Pulmonary artery endothelial cell (primary cell): ENCODE results near the gene SPART. TPM values are rescaled to one million over a fixed set of nuclear protein-coding genes. Genes with fewer than 3 reads are reported as not detected.
"Not testable (repeated sequence)": the region's sequence is repeated elsewhere in the genome, so short reads cannot be mapped to it uniquely, and the experiment has no call there.

Experiments used
- DNase-seq: peaks from one replicate; pipeline ENCODE4 v3.0.0-alpha.2; 2011; ENCODE audit warnings: low read depth, low spot score
- total RNA-seq: library from RNA; depleted of rRNA; stranded (reverse); fragments of >200 nt; gene quantifications from 2 replicates; pipeline ENCODE4 v1.2.3, GENCODE V29; 2014

The SPART gene
- total RNA-seq, 1 donor from 2014 or later, result 101 TPM

DNA sequence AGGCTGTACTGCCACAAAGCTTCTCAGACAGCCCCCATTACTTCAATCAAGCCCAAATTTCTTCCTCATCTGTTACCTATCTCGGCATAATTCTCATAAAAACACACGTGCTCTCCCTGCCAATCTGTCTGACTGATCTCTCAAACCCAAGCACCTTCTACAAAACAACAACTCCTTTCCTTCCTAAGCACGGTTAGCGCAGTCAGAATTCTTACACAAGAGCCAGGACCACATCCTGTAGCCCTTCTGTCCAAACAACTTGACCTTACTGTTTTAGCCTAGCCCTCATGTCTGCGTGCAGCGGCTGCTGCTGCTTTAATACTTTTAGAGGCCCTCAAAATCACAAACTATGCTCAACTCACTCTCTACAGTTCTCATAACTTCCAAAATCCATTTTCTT, 26.4 kb downstream of the SPART start:
- not testable (repeated sequence) for DNase-seq

DNA sequence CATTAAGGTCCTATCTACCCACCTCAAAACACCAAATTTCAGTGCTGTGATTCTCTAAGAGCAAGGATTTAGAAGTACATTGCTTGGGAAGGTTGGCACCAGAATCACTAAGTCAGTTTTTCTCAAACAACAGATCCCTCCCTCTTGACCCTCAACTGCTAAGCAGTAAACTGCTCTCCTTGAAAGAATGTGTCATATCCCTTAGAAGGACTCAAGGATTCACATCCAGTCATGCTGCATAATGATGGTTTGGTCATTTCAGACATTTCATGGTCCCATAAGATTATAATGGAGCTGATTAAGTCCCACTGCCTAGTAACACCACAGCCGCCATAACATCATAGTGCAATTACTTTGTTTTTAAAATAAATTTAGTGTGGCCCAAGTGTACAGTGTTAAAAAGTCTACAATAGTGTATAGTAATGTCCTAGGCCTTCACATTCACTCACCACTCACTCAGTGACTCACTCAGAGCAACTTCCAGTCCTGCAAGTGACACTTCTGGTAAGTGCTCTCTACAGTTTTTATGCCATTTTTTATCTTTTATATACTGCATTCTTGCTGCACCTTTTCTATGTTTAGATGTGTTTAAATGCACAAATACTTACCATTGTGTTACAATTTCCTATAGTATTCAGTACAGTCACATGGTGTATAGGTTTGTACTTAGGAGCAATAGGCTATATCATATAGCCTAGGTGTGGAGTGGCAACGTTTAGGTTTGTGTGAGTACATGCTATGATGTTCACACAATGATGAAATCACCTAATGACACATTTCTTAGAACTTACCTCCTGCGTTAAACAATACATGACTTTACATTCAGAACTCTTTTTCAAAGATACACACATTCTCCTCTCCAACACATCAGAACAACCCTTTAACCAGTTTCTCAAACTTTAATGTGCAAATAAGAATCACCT, 32.9 kb downstream of the SPART start:
- DNase-seq, result no peak

DNA sequence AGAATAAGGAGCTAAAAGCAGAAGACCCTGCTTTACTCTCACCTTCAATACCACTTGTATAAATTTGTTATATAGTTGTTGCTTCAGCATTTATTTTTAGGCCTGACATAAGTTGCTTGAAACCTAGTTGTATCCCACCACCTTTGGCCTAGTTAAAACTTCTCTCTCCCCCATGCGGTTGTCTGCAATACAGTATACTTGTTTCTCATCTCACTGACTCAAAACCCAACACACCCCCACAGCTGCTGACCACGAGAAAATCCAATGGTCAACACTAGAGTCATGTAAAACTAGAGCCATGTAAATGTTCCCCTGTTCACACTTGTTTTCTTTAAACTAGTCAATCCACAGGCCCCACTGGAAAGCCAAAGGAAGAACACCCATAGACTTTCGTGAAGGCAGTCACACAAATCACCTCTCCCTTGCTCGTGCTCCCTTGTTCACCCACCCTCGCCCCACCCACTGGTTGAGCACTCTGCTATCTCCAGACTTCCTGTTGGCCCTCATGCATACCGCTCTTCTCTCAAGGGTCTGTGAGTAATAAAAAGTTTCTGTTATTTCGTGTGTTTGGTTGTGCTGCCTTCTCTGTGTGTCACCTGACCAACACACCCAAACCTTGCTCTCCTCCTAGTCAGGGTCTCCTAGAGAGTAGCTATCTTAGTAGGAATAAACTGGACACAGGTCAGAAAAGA, 35.6 kb downstream of the SPART start:
- no peak for DNase-seq

DNA sequence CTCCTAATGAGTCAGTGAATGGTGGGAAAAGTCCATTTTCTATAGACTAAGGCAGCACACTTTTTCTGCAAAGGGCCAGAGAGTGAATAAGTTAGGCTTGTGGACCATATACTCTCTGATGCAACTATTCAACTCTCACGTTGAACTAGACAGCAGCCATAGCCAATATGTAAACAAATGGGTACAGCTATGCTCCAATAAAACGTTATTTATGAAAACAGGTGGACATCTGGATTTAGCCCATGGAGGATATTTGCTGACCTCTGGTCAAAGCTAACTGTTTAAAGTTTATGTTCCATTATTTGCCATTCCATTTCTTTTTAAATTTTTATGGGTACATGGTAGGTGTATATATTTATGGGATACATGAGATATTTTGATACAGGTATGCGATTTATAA, 43.9 kb downstream of the SPART start:
- no peak for DNase-seq

DNA sequence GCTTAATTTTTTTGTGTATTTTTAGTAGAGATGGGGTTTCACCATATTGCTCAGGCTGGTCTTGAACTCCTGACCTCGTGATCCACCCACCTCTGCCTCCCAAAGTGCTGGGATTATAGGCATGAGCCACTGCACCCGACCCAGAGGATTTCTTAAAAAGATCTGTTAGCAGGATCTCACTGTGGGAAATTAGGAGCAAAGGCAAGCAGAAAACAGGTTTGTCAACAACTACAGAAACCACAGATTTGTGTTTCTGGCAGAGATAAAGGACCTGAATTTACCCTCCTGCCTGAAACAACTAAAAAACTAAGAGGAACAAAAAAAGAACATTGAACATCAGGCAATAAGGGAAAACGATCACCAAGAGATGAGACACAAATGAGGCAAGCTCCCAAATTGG, 46.7 kb downstream of the SPART start:
- not testable (repeated sequence) for DNase-seq

DNA sequence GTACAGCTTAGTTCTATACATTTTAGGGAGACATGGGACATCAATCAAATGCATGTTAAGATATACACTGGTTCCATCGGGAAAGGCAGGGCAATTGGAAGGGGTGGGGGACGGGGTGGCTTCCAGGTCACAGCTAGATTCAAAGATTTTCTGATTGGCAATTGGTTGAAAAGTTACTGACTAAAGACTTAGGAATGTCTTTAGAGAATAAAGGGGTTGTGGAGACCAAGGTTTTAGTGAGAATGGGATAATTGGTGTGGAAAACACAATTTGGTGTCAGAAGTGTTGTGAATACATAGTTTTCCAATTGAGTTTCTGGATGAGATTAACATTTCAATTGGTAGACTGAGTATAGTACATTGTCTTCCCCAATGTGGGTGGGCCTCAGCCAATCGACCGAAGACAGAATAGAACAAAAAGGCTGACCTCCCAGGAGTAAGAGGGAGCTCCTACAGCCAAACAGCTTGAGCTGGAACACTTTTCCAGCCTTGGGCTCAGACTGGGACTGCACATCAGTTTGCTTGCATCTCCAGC, 47.6 kb downstream of the SPART start:
- DNase-seq, result no peak

DNA sequence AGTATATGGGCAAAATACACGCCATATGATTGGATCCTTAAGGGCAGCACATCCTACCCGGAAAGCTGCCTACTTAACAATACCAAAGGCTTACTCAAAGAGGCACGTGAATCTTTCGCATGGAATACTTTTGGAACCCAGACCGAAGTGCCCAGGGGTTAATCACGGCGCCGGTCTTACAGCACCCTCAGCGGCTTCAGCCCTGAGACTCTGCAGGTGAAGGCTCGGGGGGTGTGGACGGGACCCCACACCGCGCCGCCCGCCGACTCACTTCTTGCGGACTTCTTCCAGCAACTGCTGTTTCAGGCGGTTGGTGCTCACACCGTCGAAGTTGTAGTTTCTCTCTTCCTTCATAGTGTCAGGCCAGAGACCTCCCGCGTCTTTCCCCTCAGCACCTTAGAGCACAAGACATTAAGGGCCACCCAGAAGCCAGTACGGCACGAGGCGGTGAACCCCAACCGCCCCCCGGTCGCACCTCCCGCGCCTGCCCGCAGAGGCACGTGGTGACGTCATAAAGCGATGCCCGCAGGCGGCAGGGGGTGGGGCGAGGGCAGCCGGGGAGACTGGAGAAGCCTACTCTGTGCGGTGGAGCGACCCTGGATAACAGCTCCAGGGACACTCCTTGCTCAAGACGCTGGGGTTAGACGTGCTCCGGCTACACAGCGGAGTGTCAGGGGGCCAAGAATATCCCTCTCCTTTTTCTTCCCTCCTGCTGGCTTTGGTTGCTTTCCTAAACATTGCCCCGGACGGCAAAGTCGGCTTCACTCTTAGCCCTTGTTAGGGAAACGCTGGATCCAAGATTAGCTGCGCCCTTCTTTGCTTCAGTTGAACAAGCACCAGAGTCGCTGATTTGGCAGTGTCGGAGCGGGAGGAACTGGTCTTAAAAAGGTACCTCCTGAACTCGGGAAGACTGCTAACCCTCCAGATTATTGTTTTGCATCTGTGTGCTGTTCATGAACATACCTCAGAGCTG, 48.5 kb downstream of the SPART start, which contains the start of gene CCDC169:
CCDC169 (minus strand) TSS at position 449 of the 973 bp plus-strand sequence; CDS start at position 354, 95 bp downstream.
- DNase-seq, result no peak

DNA sequence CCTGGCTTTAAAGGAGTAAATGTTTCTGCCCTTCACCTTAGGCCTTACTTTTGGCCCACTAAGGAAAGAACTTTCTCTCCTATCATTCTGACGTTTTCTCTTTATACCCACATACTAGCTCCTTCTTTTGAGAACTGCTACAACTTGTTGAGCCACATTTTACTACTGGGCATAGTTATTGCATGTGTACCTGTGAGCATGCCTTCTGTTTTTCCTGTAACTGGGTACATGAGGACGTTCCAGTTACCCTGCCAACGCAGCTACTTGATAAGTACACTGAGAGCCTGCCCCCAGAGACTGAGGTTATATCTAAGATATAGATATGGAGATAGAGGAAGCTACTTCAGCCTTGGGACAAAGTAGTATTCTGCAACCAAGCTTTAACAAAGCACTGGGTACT, 52.1 kb downstream of the SPART start:
- no peak for DNase-seq

DNA sequence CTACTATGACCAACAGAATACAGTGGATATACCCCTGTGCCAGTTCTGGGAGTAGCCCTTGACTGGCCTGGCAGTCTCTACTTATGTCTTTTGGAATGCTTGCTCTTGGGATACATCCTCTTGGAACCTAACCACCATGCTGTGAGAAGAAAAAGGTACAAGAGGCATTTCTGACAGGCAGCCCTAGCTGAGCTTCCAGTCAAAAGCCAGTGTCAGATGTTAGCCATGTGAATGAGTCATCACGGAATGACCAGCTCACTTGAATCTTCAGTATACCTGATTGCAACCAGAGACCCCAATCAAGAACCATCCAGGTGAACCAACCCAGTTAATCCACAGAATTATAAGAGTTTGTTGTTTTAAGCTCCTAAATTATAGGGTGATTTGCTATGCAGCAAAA, 52.7 kb downstream of the SPART start:
- no peak for DNase-seq

DNA sequence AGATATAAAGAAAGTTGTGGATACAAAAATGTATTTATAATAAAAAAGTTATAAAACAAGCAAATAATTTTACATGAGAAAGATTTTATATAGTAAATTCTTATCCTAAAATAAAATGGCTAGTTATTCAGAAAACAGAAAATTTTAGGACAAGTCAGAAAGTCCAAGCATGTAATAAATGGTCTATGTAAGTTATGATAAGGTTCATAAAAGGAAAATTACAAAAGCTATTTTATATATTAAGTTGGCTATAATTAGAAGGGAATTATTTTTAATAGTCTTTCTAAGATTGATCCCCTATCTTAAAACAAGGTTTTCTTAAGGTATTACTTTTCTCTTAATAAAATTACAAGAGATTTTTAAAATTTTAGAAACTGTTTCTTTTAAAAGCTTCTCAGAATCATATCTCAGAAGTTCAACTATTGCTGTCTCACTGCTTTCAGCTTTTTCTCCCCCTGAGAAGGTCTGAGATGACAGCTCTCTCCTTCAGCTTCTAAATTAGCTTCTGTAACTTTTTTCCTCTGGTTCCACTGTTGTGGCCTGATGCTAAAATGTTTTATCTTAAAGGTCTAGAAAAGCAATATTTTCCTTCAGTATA, 57.3 kb downstream of the SPART start:
- no peak for DNase-seq

DNA sequence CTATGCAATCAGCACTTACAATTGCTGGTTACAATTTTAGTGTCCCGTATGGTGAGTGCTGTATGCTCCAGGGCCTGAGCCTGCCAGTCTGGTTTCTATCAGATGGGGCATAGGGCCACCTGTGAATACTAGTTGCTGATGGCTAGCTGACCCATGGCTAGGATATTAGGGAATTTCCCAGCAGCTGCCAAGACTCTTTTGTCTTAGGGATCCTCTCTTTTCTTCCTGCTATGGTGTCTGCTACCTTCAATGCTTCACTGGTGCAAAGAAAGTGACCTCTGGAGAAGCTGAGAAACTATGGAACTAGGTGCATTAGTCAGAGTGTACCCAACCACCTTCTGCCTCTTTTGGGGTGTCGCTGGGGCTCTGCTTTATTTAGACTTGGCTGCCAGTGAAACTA, 60.2 kb downstream of the SPART start:
- no peak for DNase-seq

DNA sequence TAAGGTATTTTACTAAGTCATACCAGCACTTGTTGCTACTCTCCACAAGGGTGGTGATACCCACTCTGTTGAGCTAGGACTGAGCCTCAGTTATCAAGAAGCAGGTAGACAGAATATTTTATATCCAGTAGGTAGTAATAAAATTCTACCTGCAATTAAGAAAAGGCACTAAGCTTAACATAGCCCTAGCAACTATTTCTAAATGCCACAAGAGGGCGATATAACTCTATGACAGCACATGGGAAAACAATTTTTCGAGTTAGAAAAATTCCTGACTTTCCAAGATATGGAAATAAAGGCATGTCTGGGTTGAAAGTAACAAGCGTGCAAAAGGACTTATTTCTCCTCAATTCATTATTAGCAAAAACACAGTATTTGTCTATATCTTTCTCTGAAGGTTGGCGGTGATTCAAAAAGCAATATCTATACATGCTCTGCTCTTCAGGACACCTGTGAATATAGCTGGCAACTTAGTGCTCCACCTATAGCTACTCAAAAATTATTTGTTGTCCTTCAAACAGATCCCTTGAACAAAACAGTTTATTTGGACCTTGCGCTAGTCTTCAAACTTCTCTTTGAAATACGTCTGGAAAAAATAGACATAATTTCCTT, 63.3 kb downstream of the SPART start:
- DNase-seq, result no peak

DNA sequence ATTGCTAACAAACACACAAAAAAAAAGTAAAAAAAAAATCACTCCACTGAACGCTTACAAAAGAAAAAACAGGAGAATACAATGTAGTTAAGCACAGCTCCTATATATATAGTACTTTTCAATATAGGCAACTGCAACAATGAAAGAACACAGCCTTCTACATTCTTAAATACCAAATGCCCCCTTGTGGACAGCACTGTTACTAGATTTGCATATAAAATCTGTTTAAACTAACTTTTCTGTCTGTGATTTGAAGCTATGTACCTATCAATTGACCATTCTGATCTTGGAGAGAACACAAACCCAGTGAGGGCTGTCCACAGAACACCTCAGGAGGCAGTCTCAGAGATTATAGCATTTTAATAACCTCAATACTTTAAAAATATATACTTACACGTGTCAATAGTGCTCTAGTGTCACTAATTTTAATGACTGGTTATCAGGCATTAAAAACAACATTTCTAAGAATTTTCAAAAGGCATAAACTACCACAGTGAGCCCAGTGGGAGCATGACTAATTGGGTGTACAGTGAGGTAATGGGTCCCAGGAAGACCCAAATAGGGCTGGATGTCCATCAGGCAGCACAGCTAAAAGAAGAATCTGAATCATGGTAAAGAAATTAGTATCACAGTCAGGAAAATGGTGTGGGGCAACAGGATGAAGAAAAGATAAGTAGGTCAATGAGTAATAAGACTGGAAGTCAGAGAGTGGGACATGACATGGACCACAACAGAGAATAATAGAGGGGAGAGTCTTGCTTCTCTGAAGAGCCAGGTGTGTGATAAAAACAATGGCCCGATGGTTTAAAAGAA, 70.8 kb downstream of the SPART start:
- DNase-seq, result no peak

DNA sequence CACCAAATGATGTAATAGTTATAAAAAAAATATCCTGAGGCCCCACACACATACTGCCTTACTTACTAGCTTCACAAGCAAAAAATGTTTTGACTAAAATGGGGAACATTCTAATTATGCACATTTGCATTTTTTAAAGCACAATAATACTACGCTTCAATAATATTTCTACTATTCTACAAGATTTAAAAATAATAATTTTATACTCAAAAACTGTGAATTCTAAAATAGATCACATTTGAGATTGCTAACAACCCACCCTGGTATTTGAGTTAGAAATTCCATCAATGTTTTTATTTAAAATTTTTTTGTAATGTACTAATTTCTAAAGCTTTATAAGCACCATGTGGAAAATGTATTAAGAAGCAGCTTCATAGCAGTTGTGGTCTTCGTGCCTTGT, 72.8 kb downstream of the SPART start:
- DNase-seq, result no peak

DNA sequence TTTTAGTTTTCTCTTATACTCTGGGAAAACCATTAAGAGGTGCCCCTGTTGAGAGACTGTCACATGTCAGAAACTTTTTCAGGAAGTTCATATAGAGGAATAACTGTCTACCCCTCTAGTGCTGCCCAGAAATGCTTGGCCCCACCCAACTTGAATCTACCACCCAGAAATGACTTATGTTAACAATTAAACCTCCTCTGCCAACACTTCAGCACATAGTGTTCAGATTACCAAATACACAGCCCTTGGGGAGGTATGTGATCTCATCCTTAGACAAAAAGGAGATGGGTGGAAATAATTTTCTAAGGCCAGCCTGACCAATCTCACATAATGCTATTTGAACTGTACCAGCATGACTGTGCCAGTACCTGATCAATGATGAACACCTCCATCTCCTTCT, 84.2 kb downstream of the SPART start:
- DNase-seq, result no peak

DNA sequence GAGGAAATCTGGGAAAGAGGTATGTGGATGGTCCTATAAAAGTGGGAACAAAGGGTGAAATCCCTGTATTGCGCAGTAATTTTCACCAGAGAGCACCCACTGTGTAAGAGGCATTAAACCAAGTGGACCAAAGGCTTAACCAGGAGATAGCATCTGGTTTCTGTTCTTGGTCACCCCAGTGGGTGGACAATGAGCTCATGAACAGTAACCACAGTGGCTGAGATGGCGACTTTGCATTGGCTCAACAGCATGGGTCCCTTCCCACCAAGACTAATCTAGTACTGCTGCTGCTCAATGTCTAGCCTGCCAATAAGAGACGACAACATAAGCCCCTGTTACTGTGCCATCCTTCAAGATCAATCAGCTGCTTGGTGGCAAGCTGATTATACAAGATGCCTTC, 85.2 kb downstream of the SPART start:
- DNase-seq, result no peak

DNA sequence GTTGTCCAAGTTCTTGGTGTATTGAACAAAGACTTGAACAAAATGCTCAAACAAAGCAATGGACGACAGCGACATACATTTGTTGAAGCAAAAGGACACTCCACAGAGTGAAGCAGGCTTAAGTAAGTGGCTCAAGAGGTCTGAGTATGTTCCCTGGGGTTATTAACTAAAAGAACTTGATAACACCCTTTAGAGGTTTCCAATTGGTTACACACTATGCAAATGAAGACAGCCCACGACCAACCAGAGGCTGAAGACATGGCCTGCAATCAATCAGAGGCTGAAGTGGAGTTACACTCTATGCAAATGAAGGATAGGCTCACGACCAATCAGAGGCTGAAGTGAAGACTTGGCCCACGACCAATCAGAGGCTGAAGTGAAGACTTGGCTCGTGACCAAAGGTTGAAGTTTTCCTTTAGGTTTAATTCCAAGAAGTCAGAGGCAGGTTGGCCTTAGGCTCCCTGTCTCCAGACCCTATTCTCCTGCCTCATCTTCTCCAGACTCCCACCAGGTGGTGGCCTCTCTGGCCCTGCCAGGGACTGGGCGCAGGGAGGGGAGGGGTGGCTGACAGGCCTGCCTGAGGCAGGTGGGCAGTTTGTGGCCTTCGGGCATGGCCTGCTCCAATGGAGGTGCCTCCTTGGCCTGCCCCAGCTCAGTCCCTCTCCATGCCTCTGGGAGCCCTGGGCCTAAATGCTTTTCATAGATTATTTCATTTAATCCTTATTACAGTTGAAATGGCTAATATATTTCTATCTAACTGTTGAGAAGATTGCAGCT, 86.6 kb downstream of the SPART start:
- DNase-seq, result no peak

DNA sequence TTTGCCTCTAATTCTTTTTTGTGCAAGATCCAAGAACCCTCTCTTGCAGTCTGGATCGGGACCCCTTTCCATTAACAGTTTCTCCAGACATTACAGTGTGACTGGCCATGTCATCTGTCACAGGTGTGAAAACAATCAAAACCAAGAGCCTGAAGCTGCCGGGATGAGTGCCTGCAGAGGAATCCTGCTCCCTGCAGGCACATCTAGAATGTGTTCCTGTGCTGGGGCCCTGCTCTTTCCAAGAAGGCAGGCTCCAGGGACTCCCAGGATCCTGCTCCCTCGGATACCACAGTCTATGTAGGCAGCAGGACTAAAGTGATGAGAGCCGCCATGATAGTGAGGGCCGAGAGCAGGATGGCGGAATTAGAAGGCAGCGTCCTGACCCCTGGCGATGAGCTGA, 87.4 kb downstream of the SPART start:
- no peak for DNase-seq
